Measurements from ENCODE around the gene SRP9. TPM values are rescaled to one million over a fixed set of nuclear protein-coding genes. Genes with fewer than 3 reads are reported as not detected.
"Not testable (repeated sequence)": the region's sequence is repeated elsewhere in the genome, so short reads cannot be mapped to it uniquely, and the experiment has no call there.

Gene SRP9
- polyA plus RNA-seq, 1 donor from 2014 or later: 240 TPM

GRCh38 chr1:225825078-225825477 is 47.5 kb downstream of the SRP9 start:
- H3K36me3 Mint-ChIP-seq: peaks cover 2% of the 10 kb centered on the region
- H3K9me3 Mint-ChIP-seq: no peaks in the 10 kb centered on the region
- H3K4me1 Mint-ChIP-seq: peaks cover 0 to 2% (median 0%) of the 10 kb centered on the region in 3 donors
- no peak overlapping the region for H3K4me3 Mint-ChIP-seq
- H3K27me3 Mint-ChIP-seq: no peaks in the 10 kb centered on the region
- no peak overlapping the region for H3K27ac Mint-ChIP-seq

GRCh38 chr1:225825607-225826007 is 48.0 kb downstream of the SRP9 start:
- Mint-ChIP-seq H3K4me1 (peaks cover 0 to 2% (median 0%) of the 10 kb centered on the region in 3 donors), H3K4me3 (no peak overlapping the region), H3K36me3 (peaks cover 2% of the 10 kb centered on the region), H3K27ac (peak overlapping the region in 1 of 3 donors; percentile 59), H3K27me3 (no peaks in the 10 kb centered on the region), H3K9me3 (no peaks in the 10 kb centered on the region)

DNA sequence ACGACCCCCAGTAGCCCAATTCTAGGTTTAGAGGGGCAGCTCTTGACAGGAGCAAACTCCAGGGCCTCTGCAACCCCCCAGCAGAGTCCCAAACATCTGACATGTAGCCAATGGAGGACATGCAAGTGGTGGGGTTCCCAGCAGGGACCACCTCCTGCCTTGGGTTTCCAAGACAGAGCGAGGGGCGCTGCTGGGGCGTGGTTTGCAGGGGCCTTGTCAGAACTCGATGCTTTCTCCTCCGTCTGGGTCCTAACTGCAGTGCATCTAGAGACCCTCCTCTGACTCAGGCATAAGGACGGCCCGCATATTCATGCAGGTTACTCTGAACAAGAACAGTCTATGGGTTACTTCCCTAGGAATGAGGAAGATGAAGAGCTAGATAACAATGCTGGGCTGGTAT is 49.5 kb downstream of the SRP9 start:
- peaks cover 2% of the 10 kb centered on the region for H3K36me3 Mint-ChIP-seq
- H3K27ac Mint-ChIP-seq: no peak overlapping the region
- H3K9me3 Mint-ChIP-seq: no peaks in the 10 kb centered on the region
- H3K4me3 Mint-ChIP-seq: no peak overlapping the region
- peaks cover 0 to 4% (median 0%) of the 10 kb centered on the region in 3 donors for H3K4me1 Mint-ChIP-seq
- H3K27me3 Mint-ChIP-seq: no peaks in the 10 kb centered on the region

DNA sequence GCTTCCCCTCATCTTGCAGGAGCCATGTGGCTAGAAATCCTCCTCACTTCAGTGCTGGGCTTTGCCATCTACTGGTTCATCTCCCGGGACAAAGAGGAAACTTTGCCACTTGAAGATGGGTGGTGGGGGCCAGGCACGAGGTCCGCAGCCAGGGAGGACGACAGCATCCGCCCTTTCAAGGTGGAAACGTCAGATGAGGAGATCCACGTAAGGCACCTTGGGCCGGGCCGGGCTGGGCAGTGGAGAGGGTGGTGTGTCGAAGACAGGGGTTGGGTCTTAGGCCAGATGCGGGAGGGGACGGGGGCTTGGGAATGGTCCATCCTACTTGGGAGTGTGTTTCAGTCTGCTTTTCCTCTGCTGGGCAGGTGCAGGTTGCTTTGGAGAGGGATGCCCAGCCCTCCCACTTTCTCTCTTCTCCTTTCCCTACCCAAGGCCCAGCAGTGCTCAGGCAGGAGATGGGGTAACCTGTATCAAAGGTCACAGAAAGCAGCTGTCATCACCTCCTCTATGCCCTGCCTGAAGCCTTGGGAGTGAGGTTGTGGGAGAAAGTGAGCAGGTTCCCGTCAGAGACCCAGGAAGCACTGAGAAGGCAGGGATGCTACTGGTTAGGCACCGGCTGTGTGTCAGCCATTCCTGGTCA is 51.2 kb downstream of the SRP9 start:
- Mint-ChIP-seq H3K27ac (no peak overlapping the region), H3K4me3 (no peak overlapping the region), H3K36me3 (peaks cover 2% of the 10 kb centered on the region), H3K4me1 (peaks cover 0 to 4% (median 0%) of the 10 kb centered on the region in 3 donors), H3K27me3 (no peaks in the 10 kb centered on the region), H3K9me3 (no peaks in the 10 kb centered on the region)

GRCh38 chr1:225830841-225831240 is 53.2 kb downstream of the SRP9 start:
- Mint-ChIP-seq H3K36me3 (peaks cover 2% of the 10 kb centered on the region), H3K4me1 (peaks cover 0 to 2% (median 0%) of the 10 kb centered on the region in 3 donors), H3K4me3 (peak overlapping the region in 1 of 4 donors; percentile 60), H3K27ac (no peak overlapping the region), H3K9me3 (no peaks in the 10 kb centered on the region), H3K27me3 (no peaks in the 10 kb centered on the region)

DNA sequence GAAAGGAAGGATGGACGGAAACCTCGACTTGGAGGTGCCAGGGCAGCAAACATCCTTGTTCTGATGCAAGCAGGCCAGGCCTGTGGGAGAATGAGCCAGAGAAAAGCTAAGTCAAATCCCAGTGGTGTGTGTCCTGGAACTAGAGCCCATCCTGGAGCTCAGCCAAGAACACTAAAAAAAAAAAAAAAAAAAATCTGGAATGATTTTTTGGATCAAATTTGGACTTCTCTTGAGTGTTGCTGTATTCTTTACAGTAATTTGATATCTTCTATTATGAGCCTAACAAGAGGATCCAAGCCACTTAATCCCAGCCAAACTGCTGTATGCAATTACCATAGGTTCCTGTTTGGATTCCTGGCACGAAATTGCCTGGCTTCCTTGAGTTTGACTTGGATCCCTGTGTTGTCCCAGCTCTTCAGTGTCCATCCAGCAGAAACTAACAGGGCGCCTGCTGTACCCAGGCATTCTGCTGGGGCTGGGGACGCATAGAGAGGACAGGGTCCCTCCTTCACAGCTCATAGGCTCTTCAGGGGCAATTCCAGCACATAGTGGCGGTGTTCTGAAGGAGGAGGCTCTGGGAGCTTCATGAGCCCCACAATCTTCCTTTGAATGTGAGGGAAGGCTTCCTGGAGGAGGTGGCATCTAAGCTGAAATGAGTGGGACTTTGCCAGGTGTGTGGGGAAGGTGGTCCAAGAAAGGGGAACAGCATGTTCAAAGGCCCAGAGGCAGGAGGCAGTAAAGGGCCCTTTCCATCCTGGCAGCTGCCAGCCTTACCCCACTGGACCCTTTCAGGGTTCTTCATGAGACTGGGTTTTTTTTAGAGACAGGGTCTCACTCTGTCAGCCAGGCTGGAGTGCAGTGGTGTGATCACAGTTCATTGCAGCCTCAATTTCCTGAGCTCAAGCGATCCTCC is 57.0 kb downstream of the SRP9 start:
- Mint-ChIP-seq H3K4me1 (peaks cover 0 to 4% (median 0%) of the 10 kb centered on the region in 3 donors), H3K27me3 (no peaks in the 10 kb centered on the region), H3K9me3 (no peaks in the 10 kb centered on the region), H3K4me3 (no peak overlapping the region), H3K36me3 (no peaks in the 10 kb centered on the region), H3K27ac (no peak overlapping the region)

DNA sequence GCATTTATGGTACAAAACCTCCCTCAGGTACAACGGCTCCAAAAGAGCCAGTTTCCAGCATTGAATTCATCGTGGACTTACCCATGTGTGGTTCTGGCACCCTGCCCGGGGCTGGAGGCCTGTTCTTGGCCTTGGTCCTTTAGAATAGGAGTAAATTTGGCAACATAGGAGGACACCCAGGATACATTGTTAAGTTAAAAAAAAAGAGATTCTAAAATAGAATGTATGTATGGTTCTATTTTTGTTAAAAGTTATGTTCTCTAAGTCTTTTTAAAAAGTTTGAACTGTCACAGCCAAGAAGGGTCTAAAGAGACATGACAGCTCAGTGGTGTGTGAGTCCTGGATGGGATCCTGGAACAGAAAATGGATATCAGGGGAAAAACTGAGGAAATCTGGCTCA is 58.2 kb downstream of the SRP9 start:
- H3K9me3 Mint-ChIP-seq: no peaks in the 10 kb centered on the region
- no peak overlapping the region for H3K4me3 Mint-ChIP-seq
- peak overlapping the region in 1 of 3 donors; percentile 84 for H3K27ac Mint-ChIP-seq
- peaks cover 0 to 4% (median 0%) of the 10 kb centered on the region in 3 donors for H3K4me1 Mint-ChIP-seq
- H3K36me3 Mint-ChIP-seq: no peaks in the 10 kb centered on the region
- no peaks in the 10 kb centered on the region for H3K27me3 Mint-ChIP-seq

DNA sequence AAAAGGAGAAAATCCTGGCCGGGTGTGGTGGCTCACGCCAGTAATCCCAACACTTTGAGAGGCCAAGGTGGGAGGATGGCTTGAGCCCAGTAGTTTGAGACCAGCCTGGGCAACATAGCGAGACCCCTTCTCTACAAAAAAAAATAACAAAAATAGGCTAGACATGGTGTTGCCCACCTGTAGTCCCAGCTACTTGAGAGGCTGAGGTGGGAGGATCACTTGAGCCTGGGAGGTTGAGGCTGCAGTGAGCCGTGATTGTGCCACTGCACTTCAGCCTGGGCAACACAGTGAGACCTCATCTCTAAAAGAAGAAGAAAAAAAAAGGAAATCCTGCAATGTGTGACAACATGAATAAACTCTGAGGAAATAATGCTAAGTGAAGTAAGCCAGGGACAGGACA is 58.7 kb downstream of the SRP9 start:
- H3K27ac Mint-ChIP-seq: peak overlapping the region in 1 of 3 donors; percentile 84
- not testable (repeated sequence) for H3K4me3 Mint-ChIP-seq, H3K9me3 Mint-ChIP-seq, H3K27me3 Mint-ChIP-seq, H3K4me1 Mint-ChIP-seq, H3K36me3 Mint-ChIP-seq

DNA sequence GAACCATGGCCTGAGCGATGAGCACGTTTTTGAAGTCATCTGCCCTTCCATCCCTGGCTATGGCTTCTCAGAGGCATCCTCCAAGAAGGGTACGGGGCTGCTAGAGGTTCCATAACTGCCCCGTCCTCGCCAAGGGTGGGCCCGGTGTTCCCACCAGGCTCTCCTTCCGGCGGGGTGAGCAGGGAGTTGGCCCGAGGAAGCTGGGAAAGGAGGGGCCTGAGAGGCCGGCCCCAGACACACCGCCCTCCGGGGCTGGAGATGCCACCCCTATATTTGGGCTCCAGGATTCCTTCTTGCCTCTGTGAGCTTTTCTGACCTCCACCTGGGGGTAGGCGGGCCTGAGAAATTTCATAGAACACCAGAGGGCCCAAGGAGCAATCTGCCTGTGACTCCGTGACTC is 61.2 kb downstream of the SRP9 start:
- Mint-ChIP-seq H3K36me3 (no peaks in the 10 kb centered on the region), H3K9me3 (no peaks in the 10 kb centered on the region), H3K4me1 (peaks cover 2 to 5% (median 3%) of the 10 kb centered on the region in 3 donors), H3K27ac (no peak overlapping the region), H3K27me3 (no peaks in the 10 kb centered on the region), H3K4me3 (no peak overlapping the region)

Other genes with a start within 250 kb of the SRP9 start
- gene ENAH, start 124.7 kb upstream of the SRP9 start, polyA plus RNA-seq: 0.04 TPM
- 0.26 TPM for gene EPHX1, start 32.3 kb downstream of the SRP9 start, polyA plus RNA-seq
- 32.1 TPM for gene TMEM63A, start 104.6 kb downstream of the SRP9 start, polyA plus RNA-seq
- not detected for gene LEFTY1, start 111.3 kb downstream of the SRP9 start, polyA plus RNA-seq
- 68.9 TPM for gene PYCR2, start 146.4 kb downstream of the SRP9 start, polyA plus RNA-seq
- 0.20 TPM for gene LEFTY2, start 163.4 kb downstream of the SRP9 start, polyA plus RNA-seq
- 9.2 TPM for gene SDE2, start 221.5 kb downstream of the SRP9 start, polyA plus RNA-seq

Data from IgD-negative memory B cell (primary cell).